ENCODE measurements around the gene C12orf76.

The C12orf76 gene

DNA sequence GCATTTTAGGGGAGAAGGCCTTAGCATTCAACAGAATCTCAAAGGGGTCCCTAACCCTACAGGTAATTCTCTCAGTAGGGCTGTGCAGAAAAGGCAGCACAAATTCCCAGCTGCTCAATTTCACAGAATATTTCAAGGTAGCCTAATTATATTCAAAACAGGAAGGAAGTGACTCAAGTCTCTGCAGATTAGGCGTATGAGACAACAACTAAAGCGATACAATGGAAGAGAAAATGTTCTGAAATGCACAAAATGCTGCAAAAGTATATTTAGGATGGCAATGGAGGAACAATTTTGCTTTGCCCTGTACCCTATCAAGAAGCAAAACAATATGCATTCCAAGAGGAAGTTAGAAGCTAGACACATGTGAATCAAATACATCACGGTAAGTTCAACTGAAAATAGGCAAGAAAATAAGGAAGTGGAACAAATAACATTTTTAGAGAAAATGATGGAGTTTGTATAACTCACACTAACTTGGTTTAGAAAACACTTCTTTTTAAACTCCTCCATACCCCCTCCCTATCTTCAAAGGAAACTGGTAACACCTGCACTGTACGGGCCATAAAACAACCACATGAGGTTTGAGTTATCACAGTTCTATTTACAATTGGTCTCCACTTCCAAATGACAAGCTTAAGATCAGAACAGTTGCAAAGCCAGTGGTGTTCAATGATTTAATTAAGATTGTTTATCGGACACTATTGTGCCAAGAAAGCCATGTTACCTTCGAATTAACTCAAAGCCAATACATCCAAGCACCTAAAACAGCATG, 53.7 kb downstream of the C12orf76 start:
- DNase-seq: peak; percentile 67

DNA sequence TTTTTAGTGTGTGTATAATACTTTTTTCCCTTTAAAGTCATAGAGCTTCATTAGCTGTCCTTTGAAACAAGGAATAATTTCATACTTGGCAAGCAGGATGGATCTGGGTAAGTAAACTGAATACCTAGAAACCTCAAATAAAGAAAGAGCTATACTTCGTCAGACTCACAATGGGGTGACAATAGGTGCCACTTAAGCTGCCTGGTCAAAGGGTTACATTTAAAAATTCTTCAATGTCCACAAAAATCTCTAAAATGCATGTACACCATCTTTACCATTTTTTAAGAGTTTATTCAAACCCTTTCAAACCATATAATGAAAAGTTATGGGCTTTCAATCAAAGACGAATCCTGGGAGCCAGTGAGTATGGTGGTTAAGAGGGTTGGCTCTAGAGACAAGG, 55.2 kb downstream of the C12orf76 start:
- DNase-seq: no peak

GRCh38 chr12:109991586-109991985, 56.7 kb downstream of the C12orf76 start:
- DNase-seq: no peak

Data from CD4-positive, alpha-beta T cell treated with Interleukin-4 for 4 hours (primary cell).